ENCODE results near the gene CYGB. TPM values are rescaled to one million over a fixed set of nuclear protein-coding genes. Genes with fewer than 3 reads are reported as not detected.

Gene CYGB
- total and polyA plus RNA-seq, 12 donors, result 6.3 to 38.3 (median 14.3) TPM

- Histone ChIP-seq H3K9me3 (replicated peaks in 1 of 3) (no peaks in the 10 kb centered on the region), H3K4me3 (peak overlapping the region in 1 of 4 donors; percentile 18), H3K27me3 (no peaks in the 10 kb centered on the region), H3K27ac (peak overlapping the region; percentile 28 to 95 (median 50)), H3K36me3 (replicated peaks in 1 of 2) (no peaks in the 10 kb centered on the region), H3K4me1 (replicated peaks in 1 of 2) (peaks cover 0 to 27% of the 10 kb centered on the region in 2 donors)
- intact Hi-C loops (cut with DNase I), result no loop called here
- TF ChIP-seq POLR2A (IDR thresholded peaks at IDR 0.05), result no peak
- TF ChIP-seq CTCF (IDR thresholded peaks at IDR 0.05), result no peak
- 65 to 86% (median 72%) methylated on average over 3 to 11 of the region's 11 CpGs for WGBS, 4 donors
- DNase-seq, result peak in 2 of 7 donors; percentile 43 to 60
These were observed 45.2 kb downstream of the CYGB start for GRCh38 chr17:76492123-76492988.

- TF ChIP-seq POLR2A (IDR thresholded peaks at IDR 0.05) (no peak), CTCF (IDR thresholded peaks at IDR 0.05) (no peak)
- Histone ChIP-seq H3K27me3 (no peaks in the 10 kb centered on the region), H3K9me3 (replicated peaks in 1 of 3) (no peaks in the 10 kb centered on the region), H3K27ac (peak overlapping the region; percentile 28 to 95 (median 50)), H3K4me3 (no peak overlapping the region), H3K4me1 (replicated peaks in 1 of 2) (peaks cover 0 to 25% of the 10 kb centered on the region in 2 donors), H3K36me3 (replicated peaks in 1 of 2) (no peaks in the 10 kb centered on the region)
- 73 to 93% (median 79%) methylated on average over 6 to 17 of the region's 17 CpGs for WGBS, 4 donors
- intact Hi-C loops (cut with DNase I), result no loop called here
- DNase-seq, result peak in 1 of 7 donors; percentile 41
These were observed 46.0 kb downstream of the CYGB start for GRCh38 chr17:76491271-76492122.

- Histone ChIP-seq H3K9me3 (replicated peaks in 1 of 3) (no peaks in the 10 kb centered on the region), H3K4me1 (replicated peaks in 1 of 2) (peaks cover 0 to 25% of the 10 kb centered on the region in 2 donors), H3K27ac (peak overlapping the region in 3 of 5 donors; percentile 28 to 95 (median 92)), H3K27me3 (no peaks in the 10 kb centered on the region), H3K36me3 (replicated peaks in 1 of 2) (no peaks in the 10 kb centered on the region), H3K4me3 (no peak overlapping the region)
- TF ChIP-seq POLR2A (IDR thresholded peaks at IDR 0.05) (no peak), CTCF (IDR thresholded peaks at IDR 0.05) (no peak)
- intact Hi-C loops (cut with DNase I), result no loop called here
- 74 to 83% (median 79%) methylated on average over 6 to 10 of the region's 10 CpGs for WGBS, 4 donors
- peak in 1 of 7 donors; percentile 46 for DNase-seq
These were observed 47.3 kb downstream of the CYGB start for GRCh38 chr17:76490112-76490710.

Data from adrenal gland (tissue), 12 donors.